Measurements from ENCODE around the gene MUSTN1.

DNA sequence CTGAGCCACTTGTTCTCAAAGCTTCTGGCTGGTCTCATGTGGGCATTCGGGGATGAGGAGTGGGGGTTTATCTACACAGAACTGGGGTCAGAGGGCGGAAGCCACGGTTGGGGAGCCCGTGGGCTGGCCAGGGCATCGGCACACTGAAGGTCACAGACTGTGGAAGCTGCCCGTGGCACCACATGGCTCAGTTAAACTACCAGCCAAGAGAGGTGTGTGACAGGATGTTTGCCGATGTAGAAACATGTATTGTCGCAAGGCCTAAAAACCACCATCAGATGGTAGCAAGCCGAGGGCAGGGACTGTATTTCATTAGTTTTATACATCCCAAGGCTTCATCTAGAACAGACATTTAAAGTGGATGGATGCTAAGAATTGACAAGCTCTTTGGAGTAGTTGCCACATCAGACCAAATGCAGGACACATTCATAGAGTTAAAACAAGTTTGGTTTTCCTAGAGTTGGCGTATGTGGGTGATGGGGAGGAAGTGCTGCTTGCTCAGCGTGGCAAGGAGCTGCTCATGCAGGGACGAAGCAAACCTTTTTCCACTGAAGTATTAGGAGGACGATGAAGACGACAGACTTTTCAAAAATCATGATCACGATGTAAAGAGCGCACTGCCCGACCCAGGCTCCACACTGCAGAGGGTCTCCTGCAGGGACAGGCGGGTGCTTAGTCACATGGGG is 9.6 kb upstream of the MUSTN1 start:
- TF ChIP-seq, protein P1, sequence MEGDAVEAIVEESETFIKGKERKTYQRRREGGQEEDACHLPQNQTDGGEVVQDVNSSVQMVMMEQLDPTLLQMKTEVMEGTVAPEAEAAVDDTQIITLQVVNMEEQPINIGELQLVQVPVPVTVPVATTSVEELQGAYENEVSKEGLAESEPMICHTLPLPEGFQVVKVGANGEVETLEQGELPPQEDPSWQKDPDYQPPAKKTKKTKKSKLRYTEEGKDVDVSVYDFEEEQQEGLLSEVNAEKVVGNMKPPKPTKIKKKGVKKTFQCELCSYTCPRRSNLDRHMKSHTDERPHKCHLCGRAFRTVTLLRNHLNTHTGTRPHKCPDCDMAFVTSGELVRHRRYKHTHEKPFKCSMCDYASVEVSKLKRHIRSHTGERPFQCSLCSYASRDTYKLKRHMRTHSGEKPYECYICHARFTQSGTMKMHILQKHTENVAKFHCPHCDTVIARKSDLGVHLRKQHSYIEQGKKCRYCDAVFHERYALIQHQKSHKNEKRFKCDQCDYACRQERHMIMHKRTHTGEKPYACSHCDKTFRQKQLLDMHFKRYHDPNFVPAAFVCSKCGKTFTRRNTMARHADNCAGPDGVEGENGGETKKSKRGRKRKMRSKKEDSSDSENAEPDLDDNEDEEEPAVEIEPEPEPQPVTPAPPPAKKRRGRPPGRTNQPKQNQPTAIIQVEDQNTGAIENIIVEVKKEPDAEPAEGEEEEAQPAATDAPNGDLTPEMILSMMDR (IDR thresholded peaks at IDR 0.05): no peak
- no peak for TF ChIP-seq POLR2A (IDR thresholded peaks at IDR 0.05)

All from lower leg skin (tissue), 3 donors.